ENCODE measurements around the gene GDPD3. TPM values are rescaled to one million over a fixed set of nuclear protein-coding genes. Genes with fewer than 3 reads are reported as not detected.

The GDPD3 gene
- total and polyA plus RNA-seq, 9 of the 15 experiments (the other 6 are each of a cell fraction or from before 2014, with no cell fraction given) = 0.47 to 3.9 (median 1.1) TPM

- peak in 2 of 4 experiments; percentile 42 to 50 for DNase-seq (ENCODE audit: extremely low read depth in 1 of 4, low spot score in 3 of 4)
- BruUV-seq (replicated peaks) = no TSS peak
- intact Hi-C loops (cut with micrococcal nuclease) = no loop called here
- Histone ChIP-seq H3K9me1 (ENCODE audit: control insufficient read depth, insufficient read depth, low read length) (no peaks in the 10 kb centered on the region), H3K36me3 (ENCODE audit: control insufficient read depth, insufficient read depth, low read length) (no peaks in the 10 kb centered on the region), H3K9ac (ENCODE audit: insufficient read depth in 1 of 2, low read depth in 2 of 2, low read length in 2 of 2) (no peak overlapping the region), H3K27ac (ENCODE audit: extremely low read depth, low read depth, low read length) (no peak overlapping the region), H3K4me2 (ENCODE audit: insufficient read depth, low read length) (no peak overlapping the region), H4K20me1 (replicated peaks; ENCODE audit: control insufficient read depth, insufficient read depth, low read length) (no peaks in the 10 kb centered on the region), H3K27me3 (ENCODE audit: control insufficient read depth in 2 of 2, insufficient read depth in 2 of 2, low read length in 2 of 2) (no peaks in the 10 kb centered on the region), H3K9me3 (replicated peaks; ENCODE audit: control insufficient read depth, insufficient read depth, low read depth, low read length) (no peaks in the 10 kb centered on the region), H3K79me2 (ENCODE audit: control insufficient read depth, insufficient read depth, low read length) (no peaks in the 10 kb centered on the region), H3K4me3 (no peak overlapping the region), H3K4me1 (replicated peaks in 1 of 2; ENCODE audit: control insufficient read depth in 2 of 2, insufficient read depth in 2 of 2, low read length in 2 of 2) (peaks cover 6 to 7% of the 10 kb centered on the region in 2 experiments; a peak in 4 of 5 replicates), H2AFZ (ENCODE audit: low read depth, low read length) (no peak overlapping the region; the same call in 1 of the 2 replicates)
- ChIA-PET POLR2A (interaction anchor here (0.6 kb wide), 2 partner anchors 14 to 36 kb away, joined by 3 to 4 read pairs; no protein-coding TSS in a partner anchor), CTCF (ENCODE audit: low intra/inter-chr PET ratio) (interaction anchor here (0.5 kb wide), 1 partner anchor 336 kb away, joined by 3 read pairs; no protein-coding TSS in a partner anchor)
- 47% methylated on average over 13 of the region's 13 CpGs for WGBS (ENCODE audit: insufficient coverage, low coverage, missing lambda C conversion rate)
- in situ Hi-C loops (cut with MboI) = loop anchor here (25.0 kb wide), 1 partner anchor 681 kb away; the partner anchor contains the start of genes BOLA2, SLX1B and SULT1A4
- peak; percentile 90 for ATAC-seq
- peak; percentile 85 for FAIRE-seq
- no peak for TF ChIP-seq ZSCAN32 (CRISPR knock-in tag; IDR thresholded peaks at IDR 0.05)
- no peak for TF ChIP-seq ZNF778 (CRISPR knock-in tag; IDR thresholded peaks at IDR 0.05)
- TF ChIP-seq DEAF1 (CRISPR knock-in tag; IDR thresholded peaks at IDR 0.05) = 0 out of 2 replicates have a peak, but pooled peaks have one; percentile 14
- TF ChIP-seq STAG1 (CRISPR knock-in tag; IDR thresholded peaks at IDR 0.05; ENCODE audit: borderline replicate concordance) = no peak
- no peak for TF ChIP-seq ELK1 (CRISPR knock-in tag; IDR thresholded peaks at IDR 0.05)
- no peak for TF ChIP-seq CEBPZ (IDR thresholded peaks at IDR 0.05; ENCODE audit: borderline replicate concordance, low read depth, low read length)
- TF ChIP-seq SMC3 (conservative IDR thresholded peaks at IDR 0.05; ENCODE audit: insufficient read depth, low read depth, low read length) = 0 out of 2 replicates have a peak, but pooled peaks have one; percentile 32
- TF ChIP-seq CC2D1A (IDR thresholded peaks at IDR 0.05) = 0 out of 2 replicates have a peak, but pooled peaks have one; percentile 40
- TF ChIP-seq CTCF (IDR thresholded peaks at IDR 0.05 in 2 of 3, conservative IDR thresholded peaks at IDR 0.05 in 1 of 3; ENCODE audit: insufficient read depth in 2 of 3, low read depth in 1 of 3, low read length in 3 of 3) = peak; percentile 51 to 78 (median 54)
- TF ChIP-seq ZNF655 (CRISPR knock-in tag; IDR thresholded peaks at IDR 0.05) = no peak
- TF ChIP-seq GTF2E2 (tag; IDR thresholded peaks at IDR 0.05) = no peak
Observed at GRCh38 chr16:30142672-30143346, 29.5 kb upstream of the GDPD3 start.

Data from K562 (cell line).